ENCODE data around the gene GALNT12.

The GALNT12 gene, protein sequence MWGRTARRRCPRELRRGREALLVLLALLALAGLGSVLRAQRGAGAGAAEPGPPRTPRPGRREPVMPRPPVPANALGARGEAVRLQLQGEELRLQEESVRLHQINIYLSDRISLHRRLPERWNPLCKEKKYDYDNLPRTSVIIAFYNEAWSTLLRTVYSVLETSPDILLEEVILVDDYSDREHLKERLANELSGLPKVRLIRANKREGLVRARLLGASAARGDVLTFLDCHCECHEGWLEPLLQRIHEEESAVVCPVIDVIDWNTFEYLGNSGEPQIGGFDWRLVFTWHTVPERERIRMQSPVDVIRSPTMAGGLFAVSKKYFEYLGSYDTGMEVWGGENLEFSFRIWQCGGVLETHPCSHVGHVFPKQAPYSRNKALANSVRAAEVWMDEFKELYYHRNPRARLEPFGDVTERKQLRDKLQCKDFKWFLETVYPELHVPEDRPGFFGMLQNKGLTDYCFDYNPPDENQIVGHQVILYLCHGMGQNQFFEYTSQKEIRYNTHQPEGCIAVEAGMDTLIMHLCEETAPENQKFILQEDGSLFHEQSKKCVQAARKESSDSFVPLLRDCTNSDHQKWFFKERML

DNA sequence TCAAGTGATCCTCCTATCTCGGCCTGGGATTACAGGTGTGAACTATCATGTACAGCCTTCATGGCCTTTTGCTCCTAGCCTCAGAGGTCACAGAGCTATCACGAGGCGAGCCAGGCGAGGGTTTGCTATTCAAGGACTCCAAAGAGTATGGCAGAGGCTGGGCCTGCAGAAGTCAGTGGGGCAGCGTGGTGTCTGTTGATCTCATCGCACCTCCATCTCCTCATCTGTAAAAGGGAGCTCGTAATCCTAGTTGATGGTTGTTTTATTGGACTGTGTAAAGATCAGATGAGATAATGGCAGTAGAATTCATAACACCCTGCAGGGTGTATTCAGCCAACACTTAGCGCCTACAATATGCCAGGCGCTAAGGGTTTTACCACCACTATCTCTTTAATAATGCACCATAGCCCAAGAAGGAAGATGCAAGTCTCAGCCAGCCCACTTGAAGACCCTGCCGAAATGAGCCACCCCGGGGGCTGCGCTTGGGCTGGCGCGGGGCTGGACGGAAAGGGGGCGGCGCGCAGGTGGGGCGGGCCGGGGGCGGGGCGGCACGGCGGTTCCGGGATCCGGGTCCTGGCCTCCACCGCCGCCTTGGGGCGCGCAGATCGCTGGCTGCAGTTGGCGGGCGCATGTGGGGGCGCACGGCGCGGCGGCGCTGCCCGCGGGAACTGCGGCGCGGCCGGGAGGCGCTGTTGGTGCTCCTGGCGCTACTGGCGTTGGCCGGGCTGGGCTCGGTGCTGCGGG, at the start of gene GALNT12:
GALNT12 (plus strand) TSS at position 601 of the 744 bp plus-strand sequence; CDS start at position 630, 29 bp downstream.
- FAIRE-seq: no peak

DNA sequence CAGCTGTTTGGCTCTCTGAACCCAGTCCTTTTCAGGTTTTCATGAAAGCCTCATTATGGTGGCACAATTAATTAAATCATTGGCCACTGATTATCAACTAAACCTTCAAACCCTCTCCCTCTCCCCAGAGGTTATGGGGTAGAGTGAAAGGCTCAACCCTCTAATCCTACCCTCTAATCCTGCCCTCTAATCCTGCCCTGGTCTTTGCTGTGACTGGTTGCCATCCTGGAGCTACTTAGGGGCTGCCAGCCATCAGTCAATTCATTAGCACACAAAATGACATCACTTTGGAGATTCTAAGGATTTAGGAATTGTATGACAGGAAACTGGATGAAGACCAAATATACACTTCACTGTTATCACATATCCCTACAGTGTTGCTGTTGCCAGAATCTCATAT, 47.2 kb upstream of the GALNT12 start:
- FAIRE-seq: no peak

DNA sequence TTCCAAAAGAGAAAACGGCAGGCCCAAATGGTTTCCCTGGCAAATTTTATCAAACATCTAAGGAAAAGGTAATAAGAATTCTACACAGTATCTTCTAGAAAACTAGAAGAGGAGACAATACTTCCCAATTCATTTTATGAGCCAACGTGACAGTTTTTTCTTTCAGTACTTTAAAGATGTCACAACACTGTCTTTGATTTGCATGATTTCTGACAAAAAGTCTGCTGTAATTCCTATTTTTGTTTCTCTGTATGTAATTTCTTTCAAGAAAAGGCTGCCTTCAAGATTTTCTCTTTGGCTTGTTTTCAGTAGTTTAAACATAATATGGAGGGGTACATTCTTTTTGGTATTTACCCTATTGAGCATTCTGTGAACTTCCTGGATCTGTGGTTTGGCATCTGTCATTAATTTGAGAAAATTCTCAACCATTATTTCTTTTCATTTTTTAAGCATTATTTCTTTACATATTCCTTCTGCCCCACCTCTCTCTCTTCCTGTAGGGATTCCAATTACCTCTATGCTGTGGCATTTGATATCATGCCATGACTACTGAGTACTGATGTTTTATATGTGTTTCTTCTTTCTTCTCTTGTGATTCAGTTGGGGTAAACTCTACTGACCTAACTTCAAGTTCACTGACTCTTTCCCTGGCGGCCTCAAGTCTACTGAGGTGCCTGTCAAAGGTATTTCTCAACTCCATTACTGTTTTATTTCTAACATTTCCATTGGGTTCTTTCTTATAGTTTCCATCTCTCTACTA, 43.3 kb upstream of the GALNT12 start:
- no peak for FAIRE-seq

DNA sequence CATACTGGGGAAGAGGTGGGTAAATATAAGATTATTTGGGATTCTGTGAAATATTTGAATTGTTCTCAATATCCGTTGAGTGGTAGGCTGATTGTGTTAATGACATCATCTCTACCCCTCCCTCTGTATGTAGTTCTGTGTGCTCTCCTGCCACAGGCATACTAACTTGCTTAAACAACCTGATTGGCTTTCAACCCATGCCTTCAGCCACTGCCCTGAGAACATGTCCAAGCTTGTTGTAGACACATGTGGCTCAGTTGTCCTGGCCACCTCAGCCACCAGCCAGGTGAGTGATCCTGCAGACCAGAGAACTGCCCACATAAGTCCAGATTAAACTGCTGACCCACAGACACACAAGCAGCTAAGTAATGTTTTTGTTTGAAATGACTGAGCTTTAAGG, 42.2 kb upstream of the GALNT12 start:
- no peak for FAIRE-seq

DNA sequence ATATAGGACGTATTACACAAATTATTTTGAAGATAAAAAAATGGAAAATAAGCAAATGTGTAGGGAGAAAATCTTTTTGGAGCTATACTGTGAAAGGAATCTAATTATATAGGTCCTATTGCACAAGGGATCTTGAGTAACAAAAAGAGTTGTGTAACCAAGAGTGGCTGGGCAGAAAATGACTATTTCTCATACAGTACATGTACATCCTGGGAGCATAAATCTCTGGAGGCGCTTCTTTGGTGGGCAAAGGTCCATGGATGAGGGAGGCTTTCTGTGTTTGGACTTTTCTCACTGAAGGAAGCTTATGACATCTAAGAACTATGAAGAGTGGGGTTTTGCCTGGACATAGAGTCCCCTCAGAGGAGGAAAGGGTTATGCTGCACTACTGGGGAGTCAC, 40.9 kb upstream of the GALNT12 start:
- FAIRE-seq: no peak

DNA sequence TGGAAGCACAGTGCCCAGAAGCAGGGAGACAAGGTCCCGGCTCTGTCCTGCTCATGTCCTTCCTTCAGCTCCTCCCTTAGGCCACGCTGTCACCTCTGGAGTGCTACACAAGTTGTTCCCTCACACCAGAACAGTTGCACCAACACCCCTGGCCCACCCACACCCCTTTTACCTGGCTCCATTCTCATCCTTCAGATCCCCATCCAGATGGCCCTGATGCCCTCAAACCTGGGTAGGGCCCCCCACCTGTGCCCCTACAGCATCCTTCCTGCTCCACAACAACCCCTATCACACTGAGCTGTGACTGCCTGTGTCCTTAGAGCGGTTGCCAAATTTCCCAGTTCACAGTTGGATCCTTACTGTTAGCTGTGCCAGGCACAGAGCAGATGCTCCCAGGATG, 40.3 kb upstream of the GALNT12 start:
- no peak for FAIRE-seq

DNA sequence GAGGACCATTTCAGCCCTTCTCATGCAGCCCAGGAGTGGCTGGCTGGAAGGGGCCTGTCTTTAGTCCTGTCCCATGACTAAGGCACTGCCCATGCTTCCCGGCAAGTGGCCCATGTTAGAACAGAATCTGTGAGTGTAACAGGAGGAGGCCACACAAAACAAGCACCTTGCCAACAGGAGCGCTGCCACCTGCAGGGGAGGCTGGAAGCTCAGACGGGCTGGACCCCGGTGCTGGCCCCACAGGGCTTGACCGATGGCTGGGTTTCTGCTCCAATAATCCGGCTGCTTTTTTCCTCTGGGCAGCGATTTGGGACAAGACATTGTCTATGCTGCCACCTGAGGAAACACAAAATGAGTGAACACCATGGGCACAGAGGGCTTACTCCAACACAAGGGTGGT, 39.6 kb upstream of the GALNT12 start:
- FAIRE-seq: no peak

DNA sequence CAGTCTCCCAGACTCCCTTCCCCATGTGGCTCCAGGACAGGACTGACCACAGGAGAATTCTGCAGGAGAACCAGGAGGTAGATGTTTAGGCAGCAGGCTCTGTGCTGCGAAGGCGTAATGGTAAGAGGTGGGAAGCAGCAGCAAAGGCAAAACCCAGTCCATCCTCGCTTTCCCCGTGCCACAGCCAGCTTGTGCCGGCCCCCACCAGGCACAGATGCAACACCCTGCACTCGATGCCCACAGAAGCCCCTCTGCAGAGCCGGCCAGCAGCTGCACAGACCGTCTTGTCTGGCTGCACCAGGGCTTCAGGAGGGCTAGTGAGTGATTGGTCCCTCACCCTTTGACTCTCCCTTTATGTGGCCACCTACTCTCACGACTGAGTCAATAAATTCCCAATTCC, 39.1 kb upstream of the GALNT12 start:
- no peak for FAIRE-seq

DNA sequence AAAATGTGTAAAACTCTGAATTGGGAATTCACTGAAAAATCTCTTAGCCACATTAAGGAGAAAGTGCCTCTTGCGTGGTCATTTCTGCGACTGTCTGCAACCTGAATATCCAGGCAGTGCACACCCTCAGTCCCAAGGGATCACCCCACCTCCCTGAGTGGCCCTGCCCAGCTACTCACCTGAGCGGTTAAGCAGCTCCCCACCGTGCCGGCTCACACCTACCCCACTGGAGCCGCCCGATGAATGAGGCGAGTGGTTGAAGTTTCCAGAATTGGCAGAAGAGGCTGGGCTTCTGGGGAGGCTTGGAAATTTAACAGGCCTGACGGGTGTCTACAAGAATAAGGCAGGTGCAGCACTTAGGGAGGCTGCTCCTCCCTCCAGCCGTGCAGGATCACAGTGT, 36.8 kb upstream of the GALNT12 start:
- FAIRE-seq: no peak

DNA sequence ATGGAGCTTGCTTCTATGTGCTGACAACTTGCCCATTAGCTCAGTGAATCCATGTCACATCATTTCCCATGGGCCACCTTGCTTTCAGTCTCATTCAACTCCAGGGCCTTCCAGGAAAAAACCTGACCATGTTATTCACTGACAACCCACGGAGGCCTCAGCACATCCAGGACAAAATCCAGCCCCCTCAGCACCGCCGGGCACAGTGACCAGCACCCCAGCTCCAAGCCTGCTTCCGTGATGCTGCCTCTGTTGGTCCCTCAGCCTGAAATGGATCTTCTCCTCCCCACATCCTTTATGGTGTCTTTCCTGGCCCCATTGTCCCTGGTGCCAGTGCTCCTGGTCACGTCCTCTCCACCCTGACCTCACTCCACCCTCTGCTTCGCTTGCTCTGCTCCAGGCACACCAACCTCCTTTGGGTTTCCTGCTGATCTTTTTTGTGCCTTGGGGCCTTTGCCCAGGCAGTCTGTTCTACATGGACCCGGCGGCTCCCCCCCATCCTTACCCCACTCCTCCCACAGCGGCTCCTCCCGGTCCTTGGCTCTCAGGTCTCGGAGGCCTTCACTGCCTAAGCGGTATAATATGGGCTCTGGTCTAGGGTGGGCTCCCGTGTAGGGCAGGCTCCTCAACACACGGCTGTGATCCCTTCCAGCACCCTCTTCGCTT, 36.1 kb upstream of the GALNT12 start:
- FAIRE-seq: no peak

DNA sequence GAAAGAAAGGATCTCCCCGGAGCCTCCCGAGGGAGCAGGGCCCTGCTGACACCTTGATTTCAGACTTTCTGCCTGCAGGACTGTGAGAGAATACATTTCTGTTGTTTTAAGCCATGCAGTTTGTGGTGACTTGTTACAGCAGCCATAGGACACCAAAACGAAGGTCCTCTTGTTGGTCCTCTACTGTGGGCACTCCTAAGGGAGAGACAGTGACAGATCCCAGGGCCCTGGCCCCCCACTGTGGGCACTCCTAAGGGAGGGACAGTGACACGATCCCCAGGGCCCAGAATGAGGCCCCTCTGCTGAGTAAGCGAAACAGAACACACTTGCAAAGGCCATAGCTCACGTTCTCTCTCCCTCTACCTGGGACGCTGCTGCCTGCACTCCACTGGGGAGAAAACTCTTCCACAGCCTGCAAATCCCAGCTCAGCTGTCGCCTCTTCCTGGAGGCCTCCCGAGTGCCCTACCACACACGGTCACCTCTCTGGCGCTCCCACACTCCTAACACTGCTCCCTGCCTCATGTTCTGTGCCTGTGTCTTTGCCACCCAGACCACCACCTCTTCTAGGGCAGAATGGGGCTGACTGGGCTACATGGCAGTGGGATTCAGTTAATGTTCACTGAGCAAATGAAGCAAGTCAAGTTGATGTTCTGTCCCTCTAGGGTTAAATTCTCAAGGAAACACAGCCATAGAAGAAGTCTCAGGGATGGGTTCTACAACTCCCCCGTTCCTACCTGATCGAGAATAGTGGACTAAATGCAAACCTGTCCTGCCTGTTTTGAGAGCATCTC, 34.9 kb upstream of the GALNT12 start:
- FAIRE-seq: no peak

DNA sequence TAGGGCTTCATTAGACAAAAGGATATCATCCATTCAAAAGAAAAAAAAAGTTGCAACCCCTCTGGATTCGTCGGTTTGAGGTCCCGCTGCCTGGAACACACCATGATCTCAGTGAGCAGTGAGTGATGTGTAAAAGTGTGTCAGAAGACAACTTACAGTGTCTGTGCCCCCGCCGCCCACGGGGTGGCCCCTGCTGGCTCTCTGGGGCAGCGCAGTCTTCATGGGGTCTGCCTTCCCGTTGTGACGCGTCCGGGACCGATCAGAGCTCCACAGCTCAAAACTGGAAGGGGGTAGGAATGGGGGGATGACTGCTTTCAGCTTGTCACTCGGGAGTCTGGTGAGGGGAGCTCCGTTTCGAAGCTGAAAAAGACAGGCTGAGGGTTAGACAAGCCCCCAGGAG, 33.7 kb upstream of the GALNT12 start:
- no peak for FAIRE-seq

DNA sequence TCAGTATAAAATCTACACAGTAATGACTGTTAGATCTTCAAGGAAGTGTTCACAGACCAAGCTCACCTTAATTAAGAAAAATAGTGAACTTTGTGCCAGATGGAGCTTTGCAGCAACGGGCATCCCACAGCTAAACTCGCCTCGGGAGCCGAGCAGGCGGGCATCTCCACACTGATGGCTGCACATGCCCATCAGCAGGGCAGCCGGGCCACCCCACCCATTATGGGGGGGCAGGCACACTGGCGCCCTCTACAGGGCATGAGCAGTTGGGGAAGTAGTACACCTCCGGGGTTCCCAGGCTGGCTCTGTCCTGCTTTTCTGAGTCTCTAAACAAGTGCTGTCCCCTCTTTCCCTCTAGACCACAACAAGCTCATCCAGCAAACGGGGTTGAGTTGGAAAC, 32.7 kb upstream of the GALNT12 start:
- FAIRE-seq: no peak

DNA sequence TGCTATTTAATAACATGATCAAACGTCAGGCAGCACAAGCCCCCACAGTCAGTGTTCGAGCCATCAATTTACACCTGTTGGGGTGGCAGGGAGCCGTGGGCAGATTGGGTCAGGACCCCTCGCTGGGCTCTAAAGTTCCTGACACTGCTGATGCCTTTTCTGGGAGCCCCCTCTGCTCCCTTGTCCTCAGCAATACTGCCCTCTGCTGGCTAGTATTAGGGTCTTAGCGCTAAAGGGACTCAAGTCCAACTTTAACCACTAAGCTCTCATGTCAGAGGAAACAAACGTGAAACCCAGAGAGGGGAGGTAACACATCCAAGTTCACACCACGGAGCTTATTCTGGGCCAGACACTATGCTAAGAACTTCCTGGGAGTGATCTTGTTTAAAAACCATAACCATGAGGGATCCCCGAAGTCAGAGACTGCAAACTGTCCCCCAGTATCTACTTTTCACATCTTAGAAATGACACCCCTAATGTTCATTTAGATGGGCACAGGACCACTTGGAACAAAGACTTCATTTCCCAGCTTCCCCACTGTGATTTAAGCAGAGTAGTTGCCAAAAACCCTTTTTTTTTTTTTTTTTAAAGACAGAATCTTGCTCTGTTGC, 31.5 kb upstream of the GALNT12 start:
- no peak for FAIRE-seq

DNA sequence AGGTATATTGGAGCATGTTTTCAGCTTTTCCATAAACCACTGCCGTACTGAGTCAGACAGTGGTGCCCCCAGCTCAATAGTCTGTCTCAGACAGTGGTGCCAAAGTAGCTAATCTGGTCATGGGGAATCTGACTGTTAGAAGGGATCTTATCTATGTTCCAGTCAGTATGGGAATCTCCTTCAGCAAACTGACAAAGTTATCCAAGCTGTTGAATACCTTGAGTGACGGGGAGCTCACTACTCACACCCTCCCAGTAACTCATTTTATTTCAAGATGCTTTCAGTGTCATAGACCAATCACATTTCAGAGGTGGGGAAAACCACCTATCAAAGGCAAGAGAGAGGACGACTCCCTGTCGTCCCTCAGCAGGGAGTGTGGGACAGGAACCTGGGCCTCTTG, 29.9 kb upstream of the GALNT12 start:
- FAIRE-seq: no peak

DNA sequence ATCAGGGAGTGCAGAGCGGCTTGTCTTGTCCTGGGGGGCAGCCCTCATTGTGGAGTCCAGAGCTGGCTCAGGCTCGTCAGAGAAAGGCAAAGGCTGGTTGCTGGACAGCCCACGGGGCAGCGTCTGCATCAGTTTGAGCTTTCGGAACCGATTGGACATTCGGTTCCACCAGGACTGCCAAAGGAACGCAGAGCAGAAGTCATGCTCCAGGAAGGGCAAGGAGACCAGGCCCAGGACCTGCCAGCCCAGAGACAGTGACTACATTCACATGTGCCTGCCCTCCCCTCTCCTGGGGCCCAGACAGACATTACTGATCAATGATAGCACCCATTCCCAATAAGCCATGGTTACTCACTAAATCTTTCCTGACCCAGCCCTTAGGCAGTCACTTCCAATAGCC, 29.2 kb upstream of the GALNT12 start:
- FAIRE-seq: no peak

DNA sequence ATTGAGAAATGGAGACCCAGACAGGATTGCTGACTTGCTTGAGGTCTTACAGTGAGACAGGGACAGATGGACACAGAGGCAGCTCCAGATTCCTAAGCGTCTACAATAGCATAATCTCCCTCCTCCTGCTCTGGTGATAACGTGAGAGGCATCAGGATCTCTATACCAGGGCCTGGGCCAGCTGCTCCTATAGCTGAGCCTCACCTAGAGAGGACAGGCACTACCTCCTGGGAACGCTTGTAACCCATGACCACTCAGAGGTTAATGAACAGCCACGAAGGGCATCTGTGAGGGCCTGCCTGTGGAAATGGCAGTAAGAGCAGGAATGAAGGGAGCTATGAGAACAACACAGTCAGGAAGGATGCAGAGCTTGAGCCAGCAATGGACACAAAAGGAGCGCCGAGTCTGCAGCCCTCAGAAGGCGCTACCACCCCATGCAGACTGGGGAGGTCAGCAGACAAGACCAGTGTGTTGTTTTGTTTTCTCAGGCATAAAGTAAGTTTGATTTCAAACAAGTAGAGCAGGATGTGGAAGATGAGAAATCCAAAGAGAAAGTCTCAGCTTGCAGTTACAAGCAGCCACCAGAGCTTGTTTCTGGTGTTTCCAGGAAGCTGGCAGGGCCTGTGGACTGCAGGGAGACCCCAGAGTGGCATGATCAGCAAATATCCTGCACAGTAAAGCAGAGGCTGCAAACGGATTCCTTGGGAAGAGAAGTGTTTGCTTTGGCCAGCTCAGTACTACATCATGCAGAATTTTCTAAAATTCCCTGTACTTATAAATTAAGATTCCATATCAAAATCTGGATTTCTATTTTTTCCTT, 28.5 kb upstream of the GALNT12 start:
- no peak for FAIRE-seq

DNA sequence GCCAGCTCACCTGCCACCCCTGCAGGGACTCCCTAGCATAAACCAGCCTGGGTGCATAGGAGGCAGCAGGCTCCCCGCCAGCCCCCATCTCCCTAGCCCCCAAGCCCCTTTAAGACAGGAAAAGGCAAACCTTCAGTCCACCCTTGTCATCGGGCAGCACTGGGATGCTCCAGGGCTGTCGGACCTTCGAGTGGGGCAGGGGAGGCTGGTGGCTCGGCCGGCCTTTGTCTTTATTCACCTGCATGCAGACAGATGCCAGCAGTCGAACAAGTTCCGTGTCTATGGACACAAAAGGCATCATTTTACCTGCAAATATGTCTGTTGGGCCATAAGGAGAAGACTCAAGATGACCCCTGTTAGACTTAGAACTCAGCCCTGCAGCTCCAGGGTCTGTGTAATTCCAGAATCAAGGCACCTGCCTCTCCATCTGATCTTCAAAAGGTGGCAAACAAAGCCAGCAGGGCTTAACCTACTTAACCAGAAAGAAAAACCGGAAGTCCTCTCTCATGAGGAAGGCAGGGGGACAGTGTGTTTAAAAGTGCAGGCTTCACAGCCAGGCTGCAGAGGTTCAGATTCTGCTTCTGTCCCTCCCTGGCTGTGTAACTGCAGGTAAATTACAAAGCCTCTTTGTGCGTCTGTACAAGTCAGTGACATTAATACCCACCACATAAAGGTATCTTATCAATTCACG, 27.3 kb upstream of the GALNT12 start:
- no peak for FAIRE-seq

DNA sequence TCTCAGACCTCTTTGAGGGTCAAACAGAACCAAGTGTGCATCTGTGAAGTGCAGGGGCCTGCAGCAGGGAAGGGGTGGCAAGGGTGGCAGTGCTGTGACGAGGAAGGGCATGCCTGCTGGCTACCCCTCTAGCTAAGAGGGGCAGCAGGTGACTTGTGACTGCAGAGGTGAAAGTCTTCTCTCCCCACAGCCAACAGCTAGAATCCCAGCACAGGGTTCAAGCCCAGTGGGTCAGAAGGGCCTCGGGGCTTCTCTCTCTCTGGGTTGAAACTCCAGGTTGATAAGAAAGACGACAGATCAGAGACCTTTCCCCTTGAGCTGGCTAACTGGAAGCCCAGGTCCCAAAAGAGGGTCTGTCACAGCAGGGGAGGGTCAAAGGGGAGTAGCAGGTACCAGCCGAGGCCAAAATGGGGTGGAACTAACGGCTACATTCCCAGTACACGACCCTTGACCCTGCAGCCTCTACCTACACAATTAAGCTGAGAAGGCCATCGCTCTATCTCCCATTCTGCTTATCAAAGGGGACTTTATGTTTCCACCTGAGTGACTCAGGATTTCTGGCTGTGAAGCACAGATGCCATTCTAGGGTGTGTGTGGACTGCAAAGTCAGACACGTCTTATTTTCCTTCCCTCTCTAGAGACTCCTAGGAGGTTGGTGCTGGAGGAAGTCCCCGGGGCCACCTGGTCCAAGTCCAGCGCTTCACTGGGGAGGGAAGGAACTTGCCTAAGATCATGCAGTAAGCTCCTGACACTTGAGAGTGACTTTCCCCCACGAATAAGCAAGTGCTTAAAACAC, 25.7 kb upstream of the GALNT12 start:
- FAIRE-seq: no peak

Measured in colon (tissue), 2 donors.